Ectodermal cell (in vitro differentiated cells): ENCODE results near the gene NPHP3.

ENCODE experiments used
- H3K27ac ChIP-seq: 2 replicates; pipeline ENCODE4 v1.7.0; 2013; ENCODE audit warnings: mild to moderate bottlenecking, low read depth, low read length; ENCODE audit not compliant: insufficient read depth, poor library complexity, severe bottlenecking
- H3K27me3 ChIP-seq: 2 replicates; pipeline ENCODE4 v1.7.0; 2013; ENCODE audit warnings: mild to moderate bottlenecking, low read length; ENCODE audit not compliant: insufficient read depth, control insufficient read depth, poor library complexity, severe bottlenecking
- H3K36me3 ChIP-seq: one replicate; pipeline ENCODE4 v1.7.0; 2013; ENCODE audit warnings: low read length; ENCODE audit not compliant: control insufficient read depth, insufficient read depth
- H3K4me1 ChIP-seq: one replicate; pipeline ENCODE4 v1.7.0; 2013; ENCODE audit warnings: low read length; ENCODE audit not compliant: control insufficient read depth, insufficient read depth
- H3K4me3 ChIP-seq: 2 replicates; pipeline ENCODE4 v1.7.0; 2013; ENCODE audit warnings: low read depth, low read length, control low read depth; ENCODE audit not compliant: insufficient read depth
- H3K9me3 ChIP-seq: 2 replicates; pipeline ENCODE4 v1.7.0; 2013; ENCODE audit warnings: mild to moderate bottlenecking, low read length, moderate library complexity; ENCODE audit not compliant: control insufficient read depth
- WGBS, 2 experiments: methylation state at CpG; one replicate each; pipeline ENCODE4 v1.1.7; 2013; ENCODE audit warnings: missing lambda C conversion rate in 2 of 2; 5-methylcytosine and 5-hydroxymethylcytosine counted together

The NPHP3 gene

DNA sequence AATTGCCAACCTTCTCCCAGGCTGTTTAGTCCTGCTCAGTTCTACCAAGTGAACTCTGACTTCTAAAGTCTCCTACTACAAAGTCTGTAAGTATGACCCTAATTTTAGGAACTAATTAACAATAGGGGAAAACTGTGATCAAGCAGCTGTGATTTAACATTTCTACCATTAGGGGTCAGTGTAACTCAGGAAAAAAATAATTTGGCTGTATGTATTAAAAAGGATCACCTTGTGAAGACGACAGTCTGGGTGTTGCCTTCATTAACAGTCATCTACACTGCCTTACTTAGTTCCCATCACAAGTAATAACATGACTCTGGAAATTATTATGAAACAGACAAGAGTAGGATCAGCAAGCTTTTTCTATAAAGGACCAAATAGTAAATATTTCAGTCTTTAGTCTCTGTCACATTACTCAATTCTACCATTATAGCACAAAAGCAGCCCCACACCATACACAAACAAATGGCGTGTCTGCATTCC is 4.2 kb upstream of the NPHP3 start:
- H3K27me3 ChIP-seq: no peaks in the 10 kb centered on the region
- no peaks in the 10 kb centered on the region for H3K36me3 ChIP-seq
- H3K4me1 ChIP-seq: no peaks in the 10 kb centered on the region
- no peaks in the 10 kb centered on the region for H3K9me3 ChIP-seq
- 53 to 80% methylated on average over 1 to 2 of the region's 2 CpGs for WGBS, 2 experiments
- no peak overlapping the region for H3K27ac ChIP-seq
- H3K4me3 ChIP-seq: no peak overlapping the region

DNA sequence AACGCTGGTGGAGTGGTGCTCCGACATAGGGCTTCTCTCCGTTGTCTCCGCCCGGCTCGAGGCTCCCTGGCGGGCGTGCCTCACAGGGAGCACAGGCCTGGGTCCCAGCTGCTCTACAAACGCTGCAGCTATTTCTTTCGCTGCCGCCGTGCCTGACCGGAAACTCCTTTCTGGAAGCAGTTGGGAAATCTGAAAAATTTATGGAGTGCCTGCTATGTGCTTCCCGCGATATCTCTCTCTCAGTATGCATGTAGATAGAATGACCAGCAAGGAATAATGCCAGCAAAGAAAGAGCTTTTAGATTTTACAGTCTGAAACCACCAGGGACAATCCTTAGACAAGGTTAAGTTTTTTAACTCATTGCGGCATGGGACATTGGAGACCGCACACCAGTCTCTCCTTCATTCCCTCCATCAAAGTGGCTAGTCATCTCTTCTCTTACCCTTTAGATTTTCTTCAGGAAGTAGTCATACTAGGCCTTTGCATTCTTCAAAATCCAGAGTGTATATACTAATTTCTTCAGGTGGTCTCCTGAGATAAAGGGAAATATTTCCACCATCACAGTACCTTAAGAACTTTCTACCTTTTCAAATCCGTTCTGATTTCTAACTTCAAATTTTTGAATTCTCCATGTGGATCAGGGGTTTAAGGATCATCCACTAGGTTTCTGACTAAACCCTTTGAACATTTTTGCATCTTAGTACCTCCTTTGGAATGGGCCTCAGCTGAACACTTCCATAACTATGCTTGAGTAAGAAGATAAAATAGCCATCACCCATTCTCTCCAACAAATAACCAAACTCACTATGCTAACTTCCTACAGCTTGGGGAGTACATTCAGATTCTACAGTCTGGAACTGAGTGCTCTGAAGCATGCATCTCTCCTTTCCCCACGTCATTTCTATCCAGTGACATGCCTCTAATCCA is 1.1 kb upstream of the NPHP3 start:
- Histone ChIP-seq H3K27me3 (no peaks in the 10 kb centered on the region), H3K36me3 (no peaks in the 10 kb centered on the region), H3K9me3 (no peaks in the 10 kb centered on the region), H3K4me3 (peak overlapping the region; percentile 73), H3K27ac (no peak overlapping the region), H3K4me1 (peaks cover 7% of the 10 kb centered on the region)
- WGBS, 2 experiments: 19% methylated on average over 19 of the region's 19 CpGs

DNA sequence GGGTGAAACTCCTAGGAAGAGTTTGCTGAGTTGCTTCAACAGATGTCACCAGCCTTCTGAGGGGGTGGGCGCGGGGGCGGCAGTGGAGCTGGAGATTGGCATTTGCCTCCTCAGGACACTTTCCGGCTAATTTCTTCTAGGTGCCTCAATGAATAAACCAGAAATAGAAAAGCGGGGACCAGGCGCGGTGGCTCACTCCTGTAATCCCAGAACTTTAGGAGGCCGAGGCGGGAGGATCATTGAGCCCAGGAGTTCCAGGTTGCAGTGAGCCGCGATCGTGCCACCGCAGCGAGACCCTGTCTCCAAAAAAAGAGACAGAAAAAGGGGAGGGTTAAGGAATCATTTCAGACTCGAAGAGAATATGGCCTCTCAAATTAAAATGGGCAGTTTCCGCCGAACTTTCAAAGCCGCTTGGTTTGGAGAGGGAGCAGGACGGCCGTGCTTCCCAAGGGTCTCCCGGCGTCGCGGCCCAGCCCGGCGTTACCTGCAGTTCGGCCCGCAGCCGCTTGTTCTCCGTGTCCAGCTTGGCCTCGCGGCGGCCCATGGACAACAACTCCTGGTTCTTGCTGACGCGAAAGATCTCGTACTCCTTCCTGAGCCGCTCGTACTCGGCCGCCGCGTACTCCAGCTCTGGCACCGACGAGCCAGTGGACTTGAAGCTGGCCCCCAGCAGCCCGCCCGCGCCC is 587 bp downstream of the NPHP3 start:
- peak overlapping the region; percentile 88 for H3K4me3 ChIP-seq
- no peaks in the 10 kb centered on the region for H3K27me3 ChIP-seq
- H3K36me3 ChIP-seq: no peaks in the 10 kb centered on the region
- H3K4me1 ChIP-seq: peaks cover 7% of the 10 kb centered on the region
- H3K9me3 ChIP-seq: no peaks in the 10 kb centered on the region
- WGBS, 2 experiments: 7% methylated on average over 47 of the region's 47 CpGs
- H3K27ac ChIP-seq: peak overlapping the region; percentile 92

DNA sequence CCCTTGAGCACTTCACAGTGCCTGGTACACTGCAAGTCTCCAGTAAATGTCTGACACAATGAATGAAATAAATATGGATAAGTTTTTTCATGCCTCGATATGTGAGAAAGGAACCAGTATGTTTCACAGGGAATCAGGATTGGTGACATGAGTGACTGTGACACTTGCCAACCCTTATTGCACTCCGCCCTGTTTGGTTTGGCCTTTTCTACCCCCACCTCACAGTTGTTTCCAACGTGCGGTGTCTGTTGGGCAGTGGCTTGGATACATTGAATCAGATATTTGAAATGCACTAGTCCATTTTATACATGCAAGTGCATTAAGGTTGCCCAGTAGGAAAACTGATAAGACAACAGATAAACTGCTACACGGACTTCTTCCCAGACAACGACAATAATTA is 2.0 kb downstream of the NPHP3 start:
- Histone ChIP-seq H3K27me3 (no peaks in the 10 kb centered on the region), H3K4me3 (no peak overlapping the region), H3K36me3 (no peaks in the 10 kb centered on the region), H3K9me3 (no peaks in the 10 kb centered on the region), H3K4me1 (peaks cover 7% of the 10 kb centered on the region), H3K27ac (no peak overlapping the region)
- WGBS, 2 experiments: 87% methylated on average over 4 to 6 of the region's 6 CpGs

DNA sequence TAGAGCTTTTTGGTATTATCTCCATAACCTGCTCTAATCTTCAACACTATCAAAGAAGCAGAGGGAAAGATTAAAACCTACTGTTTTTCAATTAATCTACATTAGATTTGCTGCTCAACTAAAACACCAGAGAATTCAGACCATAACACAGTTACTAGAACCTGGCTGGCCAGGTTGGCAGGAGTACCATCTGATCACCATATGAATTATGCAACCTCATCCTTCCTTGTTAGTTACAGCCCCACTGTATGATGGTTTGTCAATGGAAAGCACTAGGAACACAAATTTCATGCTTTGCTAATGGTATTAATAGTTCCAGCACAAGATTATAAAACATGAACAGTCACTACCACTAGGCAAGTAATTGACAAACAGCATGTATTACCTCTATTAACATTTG is 5.8 kb downstream of the NPHP3 start:
- peaks cover 7% of the 10 kb centered on the region for H3K4me1 ChIP-seq
- H3K9me3 ChIP-seq: no peaks in the 10 kb centered on the region
- H3K27ac ChIP-seq: no peak overlapping the region
- no peaks in the 10 kb centered on the region for H3K27me3 ChIP-seq
- H3K36me3 ChIP-seq: no peaks in the 10 kb centered on the region
- H3K4me3 ChIP-seq: no peak overlapping the region

DNA sequence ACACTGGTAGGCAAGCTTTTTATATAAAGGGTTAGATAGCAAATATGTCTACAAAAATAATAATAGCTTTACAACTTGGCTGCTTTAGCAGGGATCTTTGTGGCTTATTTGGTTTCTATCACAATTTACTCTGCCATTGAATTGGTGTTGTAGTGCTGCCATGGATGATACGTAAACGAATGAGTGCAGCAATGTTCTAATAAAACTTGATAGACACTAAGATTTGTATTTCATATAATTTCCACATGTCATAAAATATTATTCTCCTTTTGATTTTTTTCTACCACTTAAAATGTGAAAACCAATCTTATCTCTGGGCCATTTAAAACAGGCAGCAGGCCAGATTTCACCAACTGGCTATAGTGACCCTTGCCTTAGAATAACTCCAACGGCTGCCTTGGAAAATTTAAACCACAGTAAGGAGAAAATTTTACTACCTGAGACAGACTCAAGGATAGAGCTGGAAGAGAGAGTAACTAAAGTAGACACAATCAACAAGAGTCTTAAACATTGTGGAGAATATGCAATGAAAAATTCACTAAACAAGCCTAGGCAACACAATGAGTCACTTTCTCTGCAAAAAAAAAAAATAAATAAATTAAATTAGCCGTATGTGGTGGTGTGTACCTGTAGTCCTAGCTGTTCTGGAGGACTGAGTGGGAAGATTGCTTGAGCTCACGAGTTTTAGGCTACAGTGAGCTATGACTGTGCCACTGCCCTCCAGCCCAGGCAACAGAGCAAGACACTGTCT is 8.1 kb downstream of the NPHP3 start:
- H3K27me3 ChIP-seq: no peaks in the 10 kb centered on the region
- H3K4me1 ChIP-seq: no peaks in the 10 kb centered on the region
- H3K4me3 ChIP-seq: no peak overlapping the region
- 91 to 97% methylated on average over 3 to 5 of the region's 5 CpGs for WGBS, 2 experiments
- H3K36me3 ChIP-seq: peaks cover 5% of the 10 kb centered on the region
- no peaks in the 10 kb centered on the region for H3K9me3 ChIP-seq
- H3K27ac ChIP-seq: no peak overlapping the region

DNA sequence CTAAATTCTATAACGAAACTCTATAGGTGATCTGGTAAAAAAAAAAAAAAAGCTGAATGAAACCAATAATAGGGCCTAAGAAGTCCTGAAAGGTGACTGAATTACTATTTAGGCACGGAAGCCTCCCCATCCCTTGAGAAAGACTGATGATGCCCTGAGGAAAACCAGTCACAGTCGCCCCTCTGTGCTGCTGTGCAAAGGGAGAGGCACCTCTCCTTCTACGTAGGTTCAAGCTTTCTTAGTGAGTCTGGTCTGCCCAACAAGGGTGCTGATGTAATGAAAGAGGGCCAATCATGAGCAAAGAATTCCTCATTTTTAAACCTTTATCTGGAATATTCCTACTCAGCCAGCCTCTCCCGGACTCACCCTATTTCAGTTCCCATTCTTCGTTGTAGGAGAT is 11.9 kb downstream of the NPHP3 start:
- H3K36me3 ChIP-seq: peaks cover 5% of the 10 kb centered on the region

DNA sequence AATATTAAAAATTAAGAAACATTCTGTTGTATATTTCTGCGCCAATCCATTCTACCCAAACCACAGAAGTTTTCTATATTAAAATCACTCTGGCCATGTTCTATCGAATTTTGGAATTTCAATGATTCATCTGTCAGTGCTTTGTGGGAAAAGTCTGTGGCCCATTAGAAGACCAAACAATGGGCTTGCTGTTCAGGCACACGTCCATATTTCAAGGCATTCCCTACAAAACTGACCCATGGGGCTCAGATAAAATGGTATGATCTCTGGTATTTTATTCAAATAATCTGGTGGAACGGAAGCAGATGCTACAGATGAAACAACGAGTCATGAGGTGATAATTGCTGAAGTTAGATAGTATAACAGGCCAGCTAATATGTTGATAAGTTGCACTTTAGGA is 12.4 kb downstream of the NPHP3 start:
- Histone ChIP-seq H3K36me3 (peaks cover 5% of the 10 kb centered on the region), H3K4me3 (no peak overlapping the region), H3K27me3 (no peaks in the 10 kb centered on the region), H3K27ac (no peak overlapping the region), H3K9me3 (no peaks in the 10 kb centered on the region), H3K4me1 (no peaks in the 10 kb centered on the region)
- WGBS, 2 experiments: 95 to 97% methylated on average over 5 of the region's 5 CpGs

More for the DNA sequence above, 11.9 kb downstream of the NPHP3 start:
- 94% methylated on average over 6 of the region's 6 CpGs for WGBS, 2 experiments
- H3K4me3 ChIP-seq: no peak overlapping the region
- H3K27me3 ChIP-seq: no peaks in the 10 kb centered on the region
- H3K4me1 ChIP-seq: no peaks in the 10 kb centered on the region
- H3K27ac ChIP-seq: no peak overlapping the region
- no peaks in the 10 kb centered on the region for H3K9me3 ChIP-seq

DNA sequence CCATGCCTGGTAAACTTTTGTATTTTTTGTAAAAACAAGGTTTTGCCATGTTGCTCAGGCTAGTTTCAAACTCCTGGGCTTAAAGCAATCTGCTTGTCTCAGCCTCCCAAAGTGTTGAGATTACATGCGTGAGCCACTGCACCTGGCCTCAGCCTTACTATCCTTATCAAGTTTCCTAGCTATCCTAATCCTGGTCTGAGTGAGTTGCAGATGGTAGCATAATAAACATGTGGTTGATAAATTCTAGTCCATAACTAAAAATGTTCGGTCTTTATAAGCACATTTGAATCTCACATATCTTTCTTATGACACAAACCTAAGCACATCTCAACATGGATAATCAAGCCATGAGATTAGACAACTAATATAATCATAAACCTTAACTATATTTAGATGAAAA is 18.5 kb downstream of the NPHP3 start:
- Histone ChIP-seq H3K27me3 (no peaks in the 10 kb centered on the region), H3K27ac (no peak overlapping the region), H3K4me1 (no peaks in the 10 kb centered on the region), H3K9me3 (no peaks in the 10 kb centered on the region), H3K36me3 (peaks cover 11% of the 10 kb centered on the region), H3K4me3 (no peak overlapping the region)
- WGBS, 2 experiments: 90 to 92% methylated on average over 1 to 2 of the region's 2 CpGs

DNA sequence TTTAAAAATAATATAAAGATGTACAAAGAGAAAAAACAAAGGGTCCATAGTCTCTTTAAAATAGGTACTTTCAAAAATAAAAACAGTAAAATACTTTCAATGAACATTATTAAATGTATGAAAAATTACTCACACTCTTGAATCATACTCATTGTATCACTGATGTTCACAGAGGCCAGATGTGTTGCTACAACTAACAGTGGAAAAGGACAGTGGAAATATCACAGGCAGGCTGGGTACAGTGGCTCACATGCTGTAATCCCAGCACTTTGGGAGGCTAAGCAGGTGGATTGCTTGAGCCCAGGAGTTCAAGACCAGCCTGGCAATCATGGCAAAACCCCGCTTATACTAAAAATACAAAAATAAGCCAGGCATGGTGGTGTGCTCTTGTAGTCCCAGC is 26.8 kb downstream of the NPHP3 start:
- no peaks in the 10 kb centered on the region for H3K27me3 ChIP-seq
- no peak overlapping the region for H3K4me3 ChIP-seq
- no peaks in the 10 kb centered on the region for H3K4me1 ChIP-seq
- H3K9me3 ChIP-seq: no peaks in the 10 kb centered on the region
- 63 to 95% methylated on average over 1 of the region's 1 CpG for WGBS, 2 experiments
- H3K27ac ChIP-seq: no peak overlapping the region
- peaks cover 6% of the 10 kb centered on the region for H3K36me3 ChIP-seq
